Ramos (cell line): ENCODE results near the gene SRM.
"Not testable (repeated sequence)": the region's sequence is repeated elsewhere in the genome, so short reads cannot be mapped to it uniquely, and the experiment has no call there.

Experiments
- in situ Hi-C: fragments of 300-500 bp; cut with MboI; formaldehyde crosslinking; loops from one replicate; pipeline ENCODE4 v1.14.3; 2022; ENCODE audit warnings: low sequenced_read_pairs; ENCODE audit not compliant: unreplicated experiment

Gene SRM

DNA sequence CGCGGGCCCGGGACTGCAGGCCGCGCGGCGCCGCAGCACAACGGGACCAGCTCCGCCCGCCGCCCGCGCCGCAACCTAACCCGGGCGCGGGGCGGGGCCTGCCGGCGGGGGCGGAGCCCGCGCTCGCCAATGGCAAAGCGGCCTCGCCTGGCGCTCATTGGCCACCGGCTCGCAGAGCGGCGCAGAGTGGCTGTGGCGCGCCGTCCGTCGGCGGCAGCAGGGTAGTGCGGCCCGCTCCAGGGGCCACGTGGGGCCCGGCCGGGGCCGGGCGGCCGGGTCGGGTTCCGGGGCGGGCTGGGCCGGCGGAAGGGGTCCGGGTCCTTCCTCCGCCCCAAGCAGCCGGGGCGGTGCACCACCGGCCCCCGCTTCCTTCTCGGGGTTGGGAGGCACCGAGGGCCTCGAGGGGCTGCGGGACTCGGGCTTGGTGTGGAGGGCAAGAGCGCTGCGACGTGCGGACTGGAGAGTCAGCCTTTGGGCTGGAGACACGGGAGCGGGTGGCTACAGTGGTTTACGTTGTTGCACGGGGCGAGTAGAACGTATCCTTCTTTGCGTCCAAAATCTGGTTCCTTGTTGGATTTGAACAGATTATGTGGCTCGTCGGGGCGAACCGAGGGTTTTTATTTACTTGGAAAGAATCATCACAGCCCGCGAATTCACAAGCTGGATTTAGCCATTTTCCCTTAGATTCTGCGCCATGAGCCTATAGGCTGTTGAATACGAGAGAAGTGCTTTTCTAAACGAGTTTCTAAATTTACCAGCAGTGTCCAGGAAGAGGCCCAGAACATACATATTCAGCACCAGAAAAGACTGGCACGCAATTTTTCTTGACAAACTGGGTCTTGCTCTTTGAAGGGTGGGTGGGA, at the start of gene SRM:
TSS of gene SRM (minus strand) at position 51 of the 863 bp plus-strand sequence. CDS start 75 bp downstream, outside the sequence.
- in situ Hi-C loops = no loop called here

- in situ Hi-C loops = no loop called here
Measured at GRCh38 chr1:11109047-11109760, 49.4 kb upstream of the SRM start.

DNA sequence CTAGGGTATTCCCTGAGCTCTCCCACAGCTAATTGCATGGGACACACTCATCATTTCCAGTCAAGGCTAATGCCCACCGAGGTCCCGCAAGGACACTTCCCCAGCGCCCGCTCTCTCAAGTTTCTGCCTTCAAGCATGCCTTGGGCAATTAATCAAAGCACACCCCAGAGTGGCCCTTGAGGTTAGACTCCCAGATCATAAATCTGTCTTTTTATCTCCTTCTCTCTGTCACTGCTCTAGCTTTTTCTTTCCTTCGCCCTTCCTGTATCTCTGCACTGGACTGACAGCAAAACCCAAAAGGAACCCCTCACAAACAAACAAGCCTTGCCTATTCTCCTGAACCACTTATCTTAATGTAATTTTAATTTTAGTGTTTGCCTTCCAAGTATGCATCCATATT, 47.8 kb upstream of the SRM start:
- in situ Hi-C loops = no loop called here

DNA sequence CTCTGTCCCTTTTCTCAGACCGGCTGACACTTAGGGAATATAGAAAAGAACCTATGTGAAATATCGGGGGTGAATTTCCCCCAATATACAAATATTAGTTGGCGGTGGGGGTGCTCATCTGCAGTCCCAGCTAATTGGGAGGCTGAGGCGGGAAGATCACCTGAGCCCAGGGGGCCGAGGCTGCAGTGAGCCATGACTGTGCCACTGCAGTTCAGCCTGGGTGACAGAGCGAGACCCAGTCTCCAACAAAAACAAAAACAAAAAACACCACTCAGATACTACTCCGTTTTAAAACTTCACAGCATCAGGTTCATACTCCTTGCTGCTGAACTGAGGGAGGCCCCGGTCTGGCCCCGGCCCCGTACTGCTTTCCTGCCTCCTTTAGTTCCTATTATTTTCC, 45.8 kb upstream of the SRM start:
- in situ Hi-C loops = no loop called here

DNA sequence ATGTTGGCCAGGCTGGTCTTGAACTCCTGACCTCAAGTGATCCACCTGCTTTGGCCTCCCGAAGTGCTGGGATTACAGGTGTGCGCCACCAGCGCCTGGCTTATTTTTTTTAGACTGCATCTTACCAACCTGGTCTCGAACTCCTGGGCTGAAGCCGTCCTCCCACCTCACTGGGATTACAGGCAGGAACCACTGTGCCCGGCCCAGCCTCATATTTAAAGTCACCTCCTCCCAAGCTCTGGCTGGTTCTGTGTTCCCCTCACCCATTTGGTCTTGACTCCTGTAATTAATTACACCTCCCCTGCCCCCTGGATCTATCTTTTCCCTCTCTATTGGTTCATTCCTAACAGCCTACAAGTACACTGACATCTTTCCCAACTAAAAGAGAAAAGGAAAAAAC, 41.5 kb upstream of the SRM start:
- in situ Hi-C loops = no loop called here

- in situ Hi-C loops = not testable (repeated sequence)
Measured at GRCh38 chr1:11100806-11101205, 41.0 kb upstream of the SRM start.

DNA sequence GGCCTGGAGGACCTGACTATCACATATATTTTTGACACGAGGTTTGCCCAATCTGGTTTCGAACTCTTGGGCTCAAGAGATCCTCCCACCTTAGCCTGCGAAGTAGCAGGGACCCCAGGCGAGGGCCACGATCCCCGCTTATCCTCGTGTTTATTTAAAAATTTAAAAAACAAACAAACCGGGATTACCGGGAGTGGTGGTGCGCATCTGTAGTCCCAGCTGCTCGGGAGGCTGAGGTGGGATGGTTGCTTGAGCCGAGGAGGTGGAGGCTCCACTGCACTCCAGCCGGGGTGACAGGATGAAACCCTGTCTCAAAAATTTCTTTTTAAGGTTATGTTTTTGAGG, 40.3 kb upstream of the SRM start:
- in situ Hi-C loops = no loop called here

DNA sequence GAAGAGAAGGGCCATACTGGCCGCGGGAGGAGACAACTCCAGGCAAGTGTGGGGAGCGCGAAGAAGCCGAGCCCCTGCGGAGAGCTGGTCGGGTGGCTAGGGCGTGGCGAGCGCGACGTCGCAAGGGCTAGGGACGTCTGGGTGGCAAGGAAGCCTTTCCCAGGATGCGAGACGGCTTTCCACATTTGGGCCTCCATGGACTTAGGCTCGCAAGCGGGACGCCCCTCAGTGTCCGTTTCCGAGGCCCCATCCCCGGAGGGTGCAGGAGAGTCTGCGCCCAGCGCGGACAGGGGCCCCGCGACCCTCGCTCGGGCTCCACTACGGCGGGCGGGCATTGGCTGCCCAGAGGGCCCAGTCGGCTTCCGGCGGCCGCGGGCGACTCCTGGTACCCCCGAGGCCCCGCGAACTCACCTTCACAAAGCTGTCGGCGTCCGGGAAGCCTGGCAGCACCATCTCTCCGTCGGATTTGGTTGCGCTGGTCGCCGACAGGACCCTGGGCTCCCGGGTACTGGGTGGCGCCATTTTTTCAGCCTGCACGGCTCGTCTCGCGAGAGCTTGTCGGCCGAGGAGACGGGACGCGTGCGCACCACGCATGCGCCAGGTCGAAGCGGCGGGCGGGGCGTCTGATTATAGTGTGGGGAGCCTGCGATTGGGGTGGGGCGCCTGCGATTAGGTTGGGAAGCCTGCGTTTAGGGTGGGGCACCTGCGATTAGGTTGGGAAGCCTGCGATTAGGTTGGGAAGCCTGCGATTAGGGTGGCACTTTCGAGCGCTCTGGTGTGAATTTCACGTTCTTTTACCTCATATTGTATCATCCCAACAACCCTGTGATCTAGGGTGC, 39.7 kb upstream of the SRM start, which contains the start of gene EXOSC10:
TSS of gene EXOSC10 (minus strand) at position 560 of the 839 bp plus-strand sequence. CDS start at position 522, 38 bp downstream.
- in situ Hi-C loops = no loop called here

DNA sequence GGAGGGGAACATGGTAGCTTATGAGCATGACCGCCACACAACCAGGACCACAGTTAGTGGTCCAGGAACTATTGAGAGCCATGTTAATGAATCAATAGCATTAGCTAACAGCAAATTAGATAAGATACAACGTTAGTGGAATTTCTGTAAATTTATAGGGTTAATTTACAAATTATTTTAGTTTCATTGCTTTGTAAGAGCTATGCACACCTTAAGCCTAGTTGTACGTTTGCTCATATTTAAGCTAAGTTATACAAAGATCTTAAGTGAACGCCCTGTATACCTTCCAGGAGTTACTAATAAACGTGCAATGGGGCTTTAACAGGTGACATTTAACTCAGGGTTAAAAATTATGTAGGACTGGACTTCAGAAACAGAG, 39.1 kb upstream of the SRM start:
- in situ Hi-C loops = no loop called here

GRCh38 chr1:11083784-11084183, 24.0 kb upstream of the SRM start:
- in situ Hi-C loops = not testable (repeated sequence)

DNA sequence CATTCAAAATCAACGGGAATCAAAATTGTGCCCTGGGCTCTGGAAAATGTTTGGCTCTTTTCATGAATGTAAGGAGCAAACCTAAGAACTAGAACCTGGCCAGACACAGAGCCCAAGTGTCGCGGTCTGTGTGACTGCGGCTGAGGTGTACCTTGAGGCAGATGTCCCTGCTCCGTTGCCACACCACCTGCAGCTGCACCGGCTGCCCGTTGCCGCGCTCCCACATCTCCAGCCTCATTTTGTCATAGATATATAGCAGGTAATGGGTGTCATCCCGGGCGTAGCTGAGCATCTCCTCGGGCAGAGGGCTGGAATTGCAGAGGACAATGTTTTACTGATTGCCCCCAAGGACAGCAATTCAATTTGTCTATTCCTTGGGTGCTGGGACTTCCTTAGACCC, 21.1 kb upstream of the SRM start:
- in situ Hi-C loops = no loop called here

- in situ Hi-C loops = no loop called here
Measured at GRCh38 chr1:11078631-11079030, 18.8 kb upstream of the SRM start.

- in situ Hi-C loops = not testable (repeated sequence)
Measured at GRCh38 chr1:11073398-11073797, 13.6 kb upstream of the SRM start.

GRCh38 chr1:11072216-11072917, 12.5 kb upstream of the SRM start:
- in situ Hi-C loops = no loop called here

DNA sequence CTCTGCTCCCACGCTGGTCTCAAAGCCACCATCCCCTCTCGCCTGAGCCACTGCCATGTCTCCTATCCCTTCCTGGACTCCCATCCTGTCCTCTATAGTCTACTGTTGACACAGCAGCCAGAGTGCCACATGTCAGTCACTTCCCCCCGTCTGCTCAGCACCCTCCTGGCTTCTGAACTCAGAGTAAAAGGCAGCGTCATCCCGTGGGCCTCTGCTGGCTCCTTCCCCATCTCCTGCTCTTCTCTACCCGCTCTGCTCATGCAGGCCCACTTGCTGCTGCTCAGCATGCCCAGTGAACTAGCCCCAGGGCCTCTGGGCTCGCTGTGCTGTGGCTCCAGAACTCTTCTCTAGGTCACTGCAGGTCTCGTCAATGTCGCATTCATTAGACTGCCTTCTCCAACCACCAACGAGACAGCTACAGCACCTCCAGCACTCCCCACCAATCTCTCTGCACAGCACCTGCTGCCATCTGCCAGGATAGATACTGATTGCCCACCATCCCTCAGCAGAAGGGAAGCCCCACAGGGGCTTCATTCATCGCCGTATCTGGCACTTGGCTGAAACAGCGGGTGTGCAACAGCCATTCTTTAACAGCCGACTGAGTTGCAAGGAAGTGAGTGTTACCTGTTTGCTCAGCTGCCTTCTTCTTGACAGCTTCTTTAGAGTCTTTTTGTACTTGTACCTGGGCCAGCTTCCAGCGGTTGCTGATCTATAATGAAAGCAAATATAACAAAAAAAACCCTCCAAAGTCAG, 11.8 kb upstream of the SRM start:
- in situ Hi-C loops = no loop called here

DNA sequence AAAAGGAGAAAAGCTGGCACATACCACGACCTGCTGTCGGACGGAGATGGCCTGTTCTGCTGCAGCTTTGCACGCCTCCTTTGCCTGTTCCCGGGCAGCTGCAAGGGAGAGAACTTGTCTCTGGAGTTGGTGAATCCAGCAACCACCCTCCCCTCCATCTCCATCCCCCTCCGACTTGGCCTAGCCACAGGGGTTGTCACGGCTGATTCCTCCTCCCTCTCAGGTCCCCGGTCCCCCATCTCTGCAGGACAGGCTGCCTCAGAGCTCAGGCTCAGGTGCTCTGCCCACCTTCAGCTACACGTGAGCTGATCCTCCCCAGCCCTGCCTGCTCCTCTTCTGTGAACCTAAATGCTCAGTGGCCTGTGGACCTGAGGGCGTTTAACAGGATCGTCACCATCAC, 11.1 kb upstream of the SRM start:
- in situ Hi-C loops = no loop called here

- in situ Hi-C loops = no loop called here
Measured at GRCh38 chr1:11068600-11069473, 9.0 kb upstream of the SRM start.
